Ishikawa (cell line): ENCODE measurements around the gene FAM78A.

Source experiments
- CEBPB ChIP-seq: IDR thresholded peaks from 2 replicates; pipeline ENCODE4 v1.6.1; 2012
- CREB1 ChIP-seq: IDR thresholded peaks from 2 replicates; pipeline ENCODE4 v1.6.1; 2012; ENCODE audit warnings: low read depth
- EGR1 ChIP-seq: IDR thresholded peaks from 2 replicates; pipeline ENCODE4 v1.6.1; 2012
- EP300 ChIP-seq: IDR thresholded peaks from 2 replicates; pipeline ENCODE4 v1.6.1; 2012; ENCODE audit warnings: borderline replicate concordance
- FOXM1 ChIP-seq: IDR thresholded peaks from 2 replicates; pipeline ENCODE4 v1.6.1; 2012; ENCODE audit warnings: low read depth, borderline replicate concordance
- MAX ChIP-seq: IDR thresholded peaks from 2 replicates; pipeline ENCODE4 v1.6.1; 2012
- NFIC ChIP-seq: IDR thresholded peaks from 2 replicates; pipeline ENCODE4 v1.6.1; 2012
- RAD21 ChIP-seq: IDR thresholded peaks from 2 replicates; pipeline ENCODE4 v1.6.1; 2012; ENCODE audit warnings: low read depth
- REST ChIP-seq: IDR thresholded peaks from 2 replicates; pipeline ENCODE4 v1.6.1; 2012; ENCODE audit warnings: low read depth, mild to moderate bottlenecking
- TAF1 ChIP-seq: IDR thresholded peaks from 2 replicates; pipeline ENCODE4 v1.6.1; 2012; ENCODE audit warnings: low read depth, mild to moderate bottlenecking
- TCF12 ChIP-seq: IDR thresholded peaks from 2 replicates; pipeline ENCODE4 v1.6.1; 2012; ENCODE audit warnings: low read depth
- TEAD4 ChIP-seq: IDR thresholded peaks from 2 replicates; pipeline ENCODE4 v1.6.1; 2012
- USF1 ChIP-seq: IDR thresholded peaks from 2 replicates; pipeline ENCODE4 v1.6.1; 2012
- YY1 ChIP-seq: IDR thresholded peaks from 2 replicates; pipeline ENCODE4 v1.6.1; 2012; ENCODE audit warnings: low read depth
- ZBTB7A ChIP-seq: IDR thresholded peaks from 2 replicates; pipeline ENCODE4 v1.6.1; 2012; ENCODE audit warnings: low read depth

Gene FAM78A

GRCh38 chr9:131320031-131320685, 43.8 kb upstream of the FAM78A start:
- TF ChIP-seq CREB1: no peak
- no peak for TF ChIP-seq REST
- no peak for TF ChIP-seq TAF1
- TF ChIP-seq ZBTB7A: no peak
- no peak for TF ChIP-seq RAD21
- TF ChIP-seq YY1: no peak
- TF ChIP-seq EGR1: no peak
- no peak for TF ChIP-seq EP300
- TF ChIP-seq TEAD4: no peak
- no peak for TF ChIP-seq USF1
- no peak for TF ChIP-seq MAX
- TF ChIP-seq CEBPB: no peak
- no peak for TF ChIP-seq TCF12
- no peak for TF ChIP-seq FOXM1
- TF ChIP-seq NFIC: no peak

GRCh38 chr9:131319486-131319885, 43.2 kb upstream of the FAM78A start:
- TF ChIP-seq CREB1: no peak
- TF ChIP-seq FOXM1: no peak
- TF ChIP-seq MAX: no peak
- TF ChIP-seq TAF1: no peak
- no peak for TF ChIP-seq TEAD4
- TF ChIP-seq CEBPB: no peak
- TF ChIP-seq RAD21: no peak
- no peak for TF ChIP-seq NFIC
- TF ChIP-seq EP300: no peak
- TF ChIP-seq TCF12: no peak
- no peak for TF ChIP-seq REST
- TF ChIP-seq ZBTB7A: no peak
- no peak for TF ChIP-seq EGR1
- no peak for TF ChIP-seq YY1
- no peak for TF ChIP-seq USF1

GRCh38 chr9:131318231-131319085, 42.1 kb upstream of the FAM78A start:
- TF ChIP-seq ZBTB7A (no peak), MAX (no peak), YY1 (no peak), TEAD4 (no peak), EGR1 (no peak), NFIC (no peak), EP300 (no peak), FOXM1 (no peak), USF1 (no peak), TCF12 (no peak), CREB1 (no peak), TAF1 (no peak), CEBPB (no peak), RAD21 (no peak)
